SU-DHL-6 (cell line): Measurements from ENCODE around the gene INO80E.
"Not testable (repeated sequence)": the region's sequence is repeated elsewhere in the genome, so short reads cannot be mapped to it uniquely, and the experiment has no call there.

Source experiments
- H2AFZ ChIP-seq: fragments of 200-600 bp; sonication (generic); 2 replicates; pipeline ENCODE4 v1.6.1; 2014; ENCODE audit warnings: low read depth, mild to moderate bottlenecking, moderate library complexity, mixed read lengths, antibody characterized with exemption, low read length; ENCODE audit not compliant: severe bottlenecking
- H3F3A ChIP-seq: fragments of 200-600 bp; shearing (Covaris generic); 2 replicates; pipeline ENCODE4 v1.6.0; 2016; ENCODE audit warnings: antibody characterized with exemption, mild to moderate bottlenecking; ENCODE audit not compliant: insufficient read depth
- H3K27ac ChIP-seq: fragments of 200-600 bp; sonication (generic); 2 replicates; pipeline ENCODE4 v1.5.1; 2016; ENCODE audit warnings: low read depth, mild to moderate bottlenecking, low read length, moderate library complexity, mixed read lengths
- H3K27me3 ChIP-seq: fragments of 200-600 bp; sonication (generic), shearing (Covaris generic); 2 replicates; pipeline ENCODE4 v1.6.0; 2014; ENCODE audit warnings: mild to moderate bottlenecking, low read length
- H3K36me3 ChIP-seq: fragments of 200-600 bp; sonication (generic); 2 replicates; pipeline ENCODE4 v1.6.1; 2014; ENCODE audit warnings: mild to moderate bottlenecking, low read length, mixed read lengths
- H3K4me2 ChIP-seq: fragments of 300-600, 200-600 bp; shearing (Covaris generic), sonication (generic); 2 replicates; pipeline ENCODE4 v1.6.0; 2014; ENCODE audit warnings: low read length, low read depth, mild to moderate bottlenecking; ENCODE audit not compliant: poor library complexity, severe bottlenecking
- H3K4me3 ChIP-seq: fragments of 200-600 bp; sonication (generic); 2 replicates; pipeline ENCODE4 v1.5.1; 2014; ENCODE audit warnings: antibody characterized with exemption, low read length, mild to moderate bottlenecking, mixed read lengths; ENCODE audit not compliant: insufficient read depth, poor library complexity, severe bottlenecking
- H3K79me2 ChIP-seq: fragments of 200-600 bp; sonication (generic); 2 replicates; pipeline ENCODE4 v1.6.1; 2014; ENCODE audit warnings: mild to moderate bottlenecking, low read length, moderate library complexity; ENCODE audit not compliant: insufficient read depth
- H3K9ac ChIP-seq: fragments of 200-600 bp; sonication (generic); 2 replicates; pipeline ENCODE4 v1.7.0; 2014; ENCODE audit warnings: mild to moderate bottlenecking, low read length
- H3K9me2 ChIP-seq: fragments of 200-600 bp; sonication (generic); replicated peaks from 2 replicates; pipeline ENCODE4 v1.6.1; 2014; ENCODE audit warnings: low read length; ENCODE audit not compliant: insufficient read depth
- H3K9me3 ChIP-seq: fragments of 200-600 bp; sonication (generic); 2 replicates; pipeline ENCODE4 v1.6.1; 2014; ENCODE audit warnings: low read length, mixed read lengths; ENCODE audit not compliant: insufficient read depth
- H4K20me1 ChIP-seq: fragments of 200-600 bp; sonication (generic); 2 replicates; pipeline ENCODE4 v1.6.1; 2014; ENCODE audit warnings: low read depth, mild to moderate bottlenecking, antibody characterized with exemption, low read length, moderate library complexity, mixed read lengths
- CTCF ChIP-seq: fragments of 200-600 bp; sonication (generic); IDR thresholded peaks from one replicate; pipeline ENCODE4 v1.5.1; 2017; ENCODE audit warnings: antibody characterized with exemption, mild to moderate bottlenecking, low read length, moderate library complexity; ENCODE audit not compliant: insufficient read depth, poor library complexity, severe bottlenecking
- EZH2phosphoT487 ChIP-seq: fragments of 200-600 bp; sonication (generic), shearing (Covaris generic); conservative IDR thresholded peaks from 2 replicates; pipeline ENCODE4 v1.6.1; 2018; ENCODE audit warnings: mild to moderate bottlenecking, antibody characterized with exemption, low read length, moderate library complexity, mixed read lengths

Gene INO80E

DNA sequence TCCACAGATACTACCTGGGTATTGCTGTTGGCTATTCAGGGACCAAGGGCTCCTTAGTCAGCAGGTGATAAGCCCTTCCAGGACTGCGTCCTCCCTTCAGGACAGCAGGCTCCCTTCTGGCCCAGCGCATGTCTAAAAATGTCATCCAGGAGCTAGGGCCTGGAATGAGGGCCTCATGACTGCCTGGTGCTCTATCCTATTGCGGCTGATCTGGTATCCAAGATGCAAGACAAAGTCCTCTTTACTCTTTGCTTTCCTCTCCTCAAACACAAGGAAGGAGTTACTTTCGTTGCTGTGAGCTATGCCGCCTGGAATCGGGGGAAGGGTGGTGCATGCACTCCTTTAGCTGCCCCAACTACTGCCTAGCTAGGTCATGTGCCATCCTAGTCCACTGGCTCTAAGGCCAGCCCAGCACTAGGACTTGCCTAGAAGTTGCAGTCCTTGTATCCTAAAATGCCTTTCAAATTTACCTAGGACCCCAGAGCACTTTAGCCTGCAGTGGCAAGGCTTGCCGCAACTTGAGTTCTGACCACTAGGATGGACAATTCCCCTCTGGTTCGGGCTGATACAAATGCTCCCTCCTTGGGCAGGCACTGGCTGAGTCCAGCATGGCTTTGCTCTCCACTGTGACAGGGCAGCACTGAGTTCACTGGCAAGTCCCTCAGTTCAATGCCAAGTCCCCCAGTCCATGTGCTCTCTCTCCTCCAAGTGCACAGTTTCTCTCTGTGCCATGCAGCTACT is 44.2 kb upstream of the INO80E start:
- Histone ChIP-seq H2AFZ (no peak overlapping the region), H3K79me2 (no peaks in the 10 kb centered on the region), H3K27me3 (no peaks in the 10 kb centered on the region), H3F3A (peaks cover 4% of the 10 kb centered on the region; the same call in 1 of the 2 replicates), H3K9ac (no peak overlapping the region), H3K36me3 (no peaks in the 10 kb centered on the region), H4K20me1 (no peaks in the 10 kb centered on the region), H3K4me3 (no peak overlapping the region), H3K9me3 (no peaks in the 10 kb centered on the region), H3K27ac (no peak overlapping the region), H3K4me2 (no peak overlapping the region), H3K9me2 (no peaks in the 10 kb centered on the region)
- TF ChIP-seq EZH2phosphoT487, result no peak
- TF ChIP-seq CTCF, result no peak

DNA sequence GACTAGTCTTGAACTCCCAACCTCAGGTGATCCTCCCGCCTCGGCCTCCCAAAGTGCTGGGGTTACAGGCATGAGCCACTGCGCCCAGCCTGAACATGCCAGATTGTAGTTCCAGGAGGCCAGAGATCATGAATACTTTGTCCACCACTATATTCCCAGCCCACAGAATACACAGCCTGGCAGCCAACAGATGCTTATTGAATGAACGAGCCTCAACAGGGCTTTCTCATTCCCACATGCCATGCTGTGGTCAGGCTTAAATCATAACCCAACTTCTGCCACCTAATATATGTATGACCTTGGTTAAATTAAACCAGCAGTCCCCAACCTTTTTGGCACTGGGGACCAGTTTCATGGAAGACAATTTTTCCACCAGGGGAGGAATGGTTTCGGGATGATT is 37.3 kb upstream of the INO80E start:
- Histone ChIP-seq H3K9ac (no peak overlapping the region), H3K79me2 (no peaks in the 10 kb centered on the region), H3K4me3 (no peak overlapping the region), H3K9me3 (no peaks in the 10 kb centered on the region), H2AFZ (no peak overlapping the region), H3K27ac (no peak overlapping the region), H3K27me3 (no peaks in the 10 kb centered on the region), H3K9me2 (no peaks in the 10 kb centered on the region), H4K20me1 (no peaks in the 10 kb centered on the region), H3K36me3 (no peaks in the 10 kb centered on the region), H3K4me2 (no peak overlapping the region), H3F3A (peaks cover 4% of the 10 kb centered on the region; the same call in 1 of the 2 replicates)
- TF ChIP-seq EZH2phosphoT487, result no peak
- TF ChIP-seq CTCF, result no peak

GRCh38 chr16:29959293-29959692 is 36.7 kb upstream of the INO80E start:
- no peak overlapping the region for H3K27ac ChIP-seq
- no peaks in the 10 kb centered on the region for H3K27me3 ChIP-seq
- no peak overlapping the region for H2AFZ ChIP-seq
- H3K9ac ChIP-seq, result no peak overlapping the region
- H3K9me2 ChIP-seq, result no peaks in the 10 kb centered on the region
- H3K4me2 ChIP-seq, result no peak overlapping the region
- H3F3A ChIP-seq, result peaks cover 4% of the 10 kb centered on the region; the same call in 1 of the 2 replicates
- H3K9me3 ChIP-seq, result no peaks in the 10 kb centered on the region
- H3K79me2 ChIP-seq, result no peaks in the 10 kb centered on the region
- no peaks in the 10 kb centered on the region for H3K36me3 ChIP-seq
- no peak overlapping the region for H3K4me3 ChIP-seq
- no peaks in the 10 kb centered on the region for H4K20me1 ChIP-seq
- TF ChIP-seq EZH2phosphoT487, result no peak
- no peak for TF ChIP-seq CTCF

GRCh38 chr16:29959821-29960220 is 36.2 kb upstream of the INO80E start:
- not testable (repeated sequence) for H3K79me2 ChIP-seq, H3K9me3 ChIP-seq, H3K27me3 ChIP-seq, H3K4me2 ChIP-seq, H3K9ac ChIP-seq, H3F3A ChIP-seq, H3K4me3 ChIP-seq, H3K9me2 ChIP-seq, H3K36me3 ChIP-seq, H3K27ac ChIP-seq, H2AFZ ChIP-seq, H4K20me1 ChIP-seq
